AG10803 (cell line): Measurements from ENCODE around the gene TDRD9.

ENCODE experiments used
- DNase-seq: peaks from one replicate; pipeline ENCODE4 v3.0.0; 2010; ENCODE audit warnings: low read depth
- H3K4me3 ChIP-seq: 2 replicates; pipeline ENCODE4 v1.5.1; 2011; ENCODE audit warnings: mild to moderate bottlenecking, low read length, control low read depth
- TF ChIP-seq, protein P1 (sequence below): conservative IDR thresholded peaks from 2 replicates; pipeline ENCODE4 v1.5.1; 2011; ENCODE audit warnings: mild to moderate bottlenecking, low read length, control low read depth, inconsistent platforms

Gene TDRD9

GRCh38 chr14:104101086-104101621, 172.9 kb downstream of the TDRD9 start:
- TF ChIP-seq, protein P1, sequence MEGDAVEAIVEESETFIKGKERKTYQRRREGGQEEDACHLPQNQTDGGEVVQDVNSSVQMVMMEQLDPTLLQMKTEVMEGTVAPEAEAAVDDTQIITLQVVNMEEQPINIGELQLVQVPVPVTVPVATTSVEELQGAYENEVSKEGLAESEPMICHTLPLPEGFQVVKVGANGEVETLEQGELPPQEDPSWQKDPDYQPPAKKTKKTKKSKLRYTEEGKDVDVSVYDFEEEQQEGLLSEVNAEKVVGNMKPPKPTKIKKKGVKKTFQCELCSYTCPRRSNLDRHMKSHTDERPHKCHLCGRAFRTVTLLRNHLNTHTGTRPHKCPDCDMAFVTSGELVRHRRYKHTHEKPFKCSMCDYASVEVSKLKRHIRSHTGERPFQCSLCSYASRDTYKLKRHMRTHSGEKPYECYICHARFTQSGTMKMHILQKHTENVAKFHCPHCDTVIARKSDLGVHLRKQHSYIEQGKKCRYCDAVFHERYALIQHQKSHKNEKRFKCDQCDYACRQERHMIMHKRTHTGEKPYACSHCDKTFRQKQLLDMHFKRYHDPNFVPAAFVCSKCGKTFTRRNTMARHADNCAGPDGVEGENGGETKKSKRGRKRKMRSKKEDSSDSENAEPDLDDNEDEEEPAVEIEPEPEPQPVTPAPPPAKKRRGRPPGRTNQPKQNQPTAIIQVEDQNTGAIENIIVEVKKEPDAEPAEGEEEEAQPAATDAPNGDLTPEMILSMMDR, result no peak
- DNase-seq, result no peak
- no peak overlapping the region for H3K4me3 ChIP-seq

- TF ChIP-seq, protein P1, result no peak
- no peak for DNase-seq
- H3K4me3 ChIP-seq, result no peak overlapping the region
Measured at GRCh38 chr14:104101651-104102281, 173.5 kb downstream of the TDRD9 start.
